Stimulated activated CD4-positive, alpha-beta T cell treated with anti-CD3 and anti-CD28 coated beads, Interleukin-4, amount 100 ng/mL, for 1 hour (primary cell): ENCODE results near the gene CBR3.

ENCODE experiments used
- DNase-seq: peaks from one replicate; pipeline ENCODE4 v3.0.0-alpha.2; 2020

The CBR3 gene

GRCh38 chr21:36156815-36157670 lies 22.2 kb downstream of the CBR3 start, which contains the start of gene DOP1B:
TSS of gene DOP1B (plus strand) at chr21:36156824. CDS start at chr21:36164734, 7,910 bp downstream.
- DNase-seq, result peak; percentile 39

GRCh38 chr21:36159356-36159921 lies 24.6 kb downstream of the CBR3 start:
- no peak for DNase-seq

GRCh38 chr21:36160850-36161178 lies 25.9 kb downstream of the CBR3 start:
- no peak for DNase-seq

GRCh38 chr21:36162631-36163030 lies 27.8 kb downstream of the CBR3 start:
- no peak for DNase-seq

GRCh38 chr21:36163750-36164741 lies 29.2 kb downstream of the CBR3 start:
- DNase-seq, result no peak

- DNase-seq, result no peak
Measured at GRCh38 chr21:36165356-36165755, 30.5 kb downstream of the CBR3 start.

GRCh38 chr21:36166705-36167104 lies 31.8 kb downstream of the CBR3 start:
- DNase-seq, result no peak

GRCh38 chr21:36167541-36167940 lies 32.7 kb downstream of the CBR3 start:
- no peak for DNase-seq

- no peak for DNase-seq
Measured at GRCh38 chr21:36169470-36170128, 34.7 kb downstream of the CBR3 start.

GRCh38 chr21:36170823-36171222 lies 35.9 kb downstream of the CBR3 start:
- no peak for DNase-seq

- DNase-seq, result no peak
Measured at GRCh38 chr21:36171336-36171735, 36.5 kb downstream of the CBR3 start.

- DNase-seq, result no peak
Measured at GRCh38 chr21:36171741-36172331, 37.0 kb downstream of the CBR3 start.

- DNase-seq, result no peak
Measured at GRCh38 chr21:36174780-36175179, 39.9 kb downstream of the CBR3 start.

GRCh38 chr21:36175771-36176565 lies 41.1 kb downstream of the CBR3 start:
- DNase-seq, result no peak

GRCh38 chr21:36178349-36178748 lies 43.5 kb downstream of the CBR3 start:
- no peak for DNase-seq

- DNase-seq, result no peak
Measured at GRCh38 chr21:36179145-36179544, 44.3 kb downstream of the CBR3 start.

- DNase-seq, result no peak
Measured at GRCh38 chr21:36180963-36181362, 46.1 kb downstream of the CBR3 start.

- DNase-seq, result no peak
Measured at GRCh38 chr21:36183144-36183795, 48.4 kb downstream of the CBR3 start.

- no peak for DNase-seq
Measured at GRCh38 chr21:36184545-36184944, 49.7 kb downstream of the CBR3 start.

GRCh38 chr21:36185523-36185922 lies 50.6 kb downstream of the CBR3 start:
- DNase-seq, result no peak

GRCh38 chr21:36186081-36186480 lies 51.2 kb downstream of the CBR3 start:
- DNase-seq, result no peak
